GM12878 (cell line): Measurements from ENCODE around the gene HADH. TPM values are rescaled to one million over a fixed set of nuclear protein-coding genes. Genes with fewer than 3 reads are reported as not detected.

Experiments
- ATAC-seq: fragments of 200-7000 bp; cut with Tn5 transposase; 3 replicates; pipeline ENCODE4 v1.9.1; 2020; ENCODE audit warnings: mild to moderate bottlenecking, moderate library complexity
- BruUV-seq: library from RNA; stranded (reverse); fragments of 400-500 nt; replicated peaks from 2 replicates; lab custom pipeline; 2021; lab: Mats Ljungman, UMichigan
- CTCF ChIA-PET: fragments of 300-600 bp; sonication (Branson Sonifier 250); formaldehyde crosslinking; extraction: SDS; loops from one replicate; lab custom pipeline; 2021; ENCODE audit warnings: inconsistent platforms; lab: Yijun Ruan, JAX
- POLR2A ChIA-PET: fragments of 350-600 bp; formaldehyde crosslinking; extraction: SDS; loops from one replicate; lab custom pipeline; 2021; ENCODE audit warnings: inconsistent platforms; lab: Charles Lee
- RAD21 ChIA-PET: fragments of 300-600 bp; sonication (Branson Sonifier 250); formaldehyde crosslinking; loops from one replicate; lab custom pipeline; 2023; ENCODE audit warnings: antibody characterized with exemption; ENCODE audit not compliant: unreplicated experiment; lab: Charles Lee
- SMC1A ChIA-PET: fragments of 300-600 bp; sonication (Branson Sonifier 250); formaldehyde crosslinking; loops from one replicate; lab custom pipeline; 2023; ENCODE audit not compliant: unreplicated experiment, uncharacterized antibody; lab: Charles Lee
- DNase-seq: peaks from one replicate; pipeline ENCODE4 v3.0.0-alpha.2; 2011; ENCODE audit warnings: low read depth, low spot score
- FAIRE-seq: peaks from 3 replicates; lab custom pipeline; 2011; peaks lifted over from hg19 to GRCh38; lab: Jason Lieb, UNC
- H2AFZ ChIP-seq: 2 replicates; pipeline ENCODE4 v1.6.0; 2011; ENCODE audit warnings: low read depth, low read length, control low read depth; ENCODE audit not compliant: control insufficient read depth
- H3K27ac ChIP-seq: 2 replicates; pipeline ENCODE4 v1.5.1; 2011; ENCODE audit warnings: control low read depth; ENCODE audit not compliant: control insufficient read depth, insufficient read depth
- H3K27me3 ChIP-seq, 2 experiments: replicated peaks in 1 of 2; 2 replicates each; pipeline versions ENCODE4 v1.6.0 to v1.6.1; 2011; ENCODE audit warnings: low read length in 1 of 2; ENCODE audit not compliant: control insufficient read depth in 2 of 2, insufficient read depth in 2 of 2
- H3K36me3 ChIP-seq, 2 experiments: 2 replicates each; pipeline ENCODE4 v1.5.1; 2011; ENCODE audit warnings: low read length in 1 of 2; ENCODE audit not compliant: control insufficient read depth in 2 of 2, insufficient read depth in 2 of 2
- H3K4me1 ChIP-seq: 2 replicates; pipeline ENCODE4 v1.6.1; 2011; ENCODE audit warnings: mild to moderate bottlenecking, low read length, moderate library complexity, mixed read lengths; ENCODE audit not compliant: control insufficient read depth, insufficient read depth
- H3K4me2 ChIP-seq: 2 replicates; pipeline ENCODE4 v1.6.0; 2011; ENCODE audit warnings: control low read depth; ENCODE audit not compliant: control insufficient read depth, insufficient read depth
- H3K4me3 ChIP-seq: fragments of 200-600 bp; sonication (generic); 2 replicates; pipeline ENCODE4 v1.5.1; 2016
- H3K79me2 ChIP-seq: 2 replicates; pipeline ENCODE4 v1.6.0; 2011; ENCODE audit warnings: low read length; ENCODE audit not compliant: control insufficient read depth, insufficient read depth
- H3K9ac ChIP-seq: 2 replicates; pipeline ENCODE4 v1.8.0; 2011; ENCODE audit warnings: low read length, control low read depth, mixed read lengths; ENCODE audit not compliant: control insufficient read depth, insufficient read depth
- H3K9me3 ChIP-seq: replicated peaks from 3 replicates; pipeline ENCODE4 v1.5.1; 2011; ENCODE audit warnings: mild to moderate bottlenecking, low read length; ENCODE audit not compliant: control insufficient read depth, insufficient read depth
- H4K20me1 ChIP-seq: 2 replicates; pipeline ENCODE4 v1.6.0; 2011; ENCODE audit not compliant: control insufficient read depth, insufficient read depth
- EGR1 ChIP-seq, 2 experiments: IDR thresholded peaks; 1 replicate in 1 of 2; 2 replicates in 1 of 2; pipeline ENCODE4 v1.6.1; 2011 to 2012; ENCODE audit warnings: low read depth in 2 of 2, low read length in 2 of 2, borderline replicate concordance in 1 of 2, mild to moderate bottlenecking in 1 of 2, moderate library complexity in 1 of 2
- ESRRA ChIP-seq: IDR thresholded peaks from 2 replicates; pipeline ENCODE4 v1.6.1; 2012; ENCODE audit warnings: mild to moderate bottlenecking, low read length, improper control_type of control experiment
- NBN ChIP-seq: fragments of 450-650 bp; IDR thresholded peaks from 2 replicates; pipeline ENCODE4 v1.6.1; 2016
- NFYB ChIP-seq: IDR thresholded peaks from 2 replicates; pipeline ENCODE4 v1.6.1; 2011; ENCODE audit warnings: low read depth, mild to moderate bottlenecking, low read length, improper control_type of control experiment, moderate library complexity; ENCODE audit not compliant: insufficient read depth
- PAX8 ChIP-seq: fragments of 450-650 bp; IDR thresholded peaks from 2 replicates; pipeline ENCODE4 v1.6.1; 2017; ENCODE audit warnings: mild to moderate bottlenecking, moderate library complexity
- PBX3 ChIP-seq: IDR thresholded peaks from 2 replicates; pipeline ENCODE4 v1.6.1; 2011; ENCODE audit warnings: mild to moderate bottlenecking, low read depth, low read length, moderate library complexity; ENCODE audit not compliant: insufficient replicate concordance
- POLR2AphosphoS5 ChIP-seq: IDR thresholded peaks from 2 replicates; pipeline ENCODE4 v1.6.1; 2011; ENCODE audit warnings: mild to moderate bottlenecking, low read length, inconsistent platforms
- SMAD5 ChIP-seq: IDR thresholded peaks from 2 replicates; pipeline ENCODE4 v1.6.1; 2016; ENCODE audit warnings: antibody characterized with exemption, low read depth
- TBL1XR1 ChIP-seq: IDR thresholded peaks from 2 replicates; pipeline ENCODE4 v1.6.1; 2012; ENCODE audit warnings: low read depth, low read length, improper control_type of control experiment
- YBX1 ChIP-seq: fragments of 450-650 bp; IDR thresholded peaks from 2 replicates; pipeline ENCODE4 v1.6.1; 2016; ENCODE audit warnings: antibody characterized with exemption
- WGBS: methylation state at CpG from one replicate; pipeline ENCODE4 v1.1.6; 2016; ENCODE audit warnings: low lambda C conversion rate; ENCODE audit not compliant: insufficient replicate concordance, insufficient coverage; ENCODE audit errors: missing lambda C conversion rate; 5-methylcytosine and 5-hydroxymethylcytosine counted together
- in situ Hi-C: fragments of 300-500 bp; cut with MboI; formaldehyde crosslinking; loops from 9 replicates; pipeline ENCODE4 v1.14.3; 2018; ENCODE audit warnings: mixed read lengths
- intact Hi-C: fragments of 100-400 bp; cut with micrococcal nuclease; formaldehyde crosslinking; loops from one replicate; pipeline ENCODE4 v1.14.2; 2022; ENCODE audit not compliant: unreplicated experiment
- polyA plus RNA-seq, 11 experiments: library from polyadenylated mRNA; depleted of rRNA in 4 of 11; unstranded in 6 of 11; stranded (reverse) in 5 of 11; fragments of >200 nt; fragmentation: Nextera tagmentation in 4 of 11; fragmentation: Illumina TruSeq in 1 of 11; extraction: Ambion mirVana in 4 of 11; extraction: Trizol in 1 of 11; gene quantifications; 1 replicate in 1 of 11; 2 replicates in 10 of 11; pipeline versions ENCODE4 v1.2.1 to v1.2.3, GENCODE V29; 2011 to 2016; ENCODE audit warnings: inconsistent platforms in 2 of 11, missing spikeins in 2 of 11, low read depth in 1 of 11
- total RNA-seq, 4 experiments: library from RNA; depleted of rRNA in 3 of 4; stranded (reverse); fragments of >200 nt in 3 of 4; fragmentation: Illumina TruSeq in 1 of 4; extraction: Trizol in 1 of 4; gene quantifications; 2 replicates each; pipeline versions ENCODE4 v1.2.1 to v1.2.3, GENCODE V29; 2013 to 2021
- TF ChIP-seq, protein P1 (sequence below): fragments of 150-350 bp; IDR thresholded peaks from 2 replicates; pipeline ENCODE4 v1.6.1; 2016; ENCODE audit warnings: low read depth, low read length
- TF ChIP-seq, protein P2 (sequence below): fragments of 450-650 bp; IDR thresholded peaks from 2 replicates; pipeline ENCODE4 v1.6.1; 2016; ENCODE audit warnings: mild to moderate bottlenecking

Gene HADH
- total and polyA plus RNA-seq, 10 of the 15 experiments (the other 5 are each of a cell fraction or from before 2014, with no cell fraction given), result 20.3 to 97.9 (median 76.6) TPM

- RAD21 ChIA-PET, result interaction anchor here (1.4 to 2.5 kb wide), 3 partner anchors 29 to 513 kb away, joined by 4 to 13 read pairs (median 5); no protein-coding TSS in a partner anchor
- 75% methylated on average over 11 of the region's 11 CpGs for WGBS
These were observed 69.2 kb downstream of the HADH start for GRCh38 chr4:108058685-108059440.

More at GRCh38 chr4:108058685-108059440, 69.2 kb downstream of the HADH start:
- H3K9me3 ChIP-seq, result no peaks in the 10 kb centered on the region
- H3K9ac ChIP-seq, result no peak overlapping the region
- no peak for FAIRE-seq
- H3K27me3 ChIP-seq, result no peaks in the 10 kb centered on the region
- no peak for ATAC-seq
- H4K20me1 ChIP-seq, result no peaks in the 10 kb centered on the region
- H2AFZ ChIP-seq, result no peak overlapping the region
- no TSS peak for BruUV-seq
- no peaks in the 10 kb centered on the region for H3K4me1 ChIP-seq
- no peaks in the 10 kb centered on the region for H3K36me3 ChIP-seq
- TF ChIP-seq, protein P1, sequence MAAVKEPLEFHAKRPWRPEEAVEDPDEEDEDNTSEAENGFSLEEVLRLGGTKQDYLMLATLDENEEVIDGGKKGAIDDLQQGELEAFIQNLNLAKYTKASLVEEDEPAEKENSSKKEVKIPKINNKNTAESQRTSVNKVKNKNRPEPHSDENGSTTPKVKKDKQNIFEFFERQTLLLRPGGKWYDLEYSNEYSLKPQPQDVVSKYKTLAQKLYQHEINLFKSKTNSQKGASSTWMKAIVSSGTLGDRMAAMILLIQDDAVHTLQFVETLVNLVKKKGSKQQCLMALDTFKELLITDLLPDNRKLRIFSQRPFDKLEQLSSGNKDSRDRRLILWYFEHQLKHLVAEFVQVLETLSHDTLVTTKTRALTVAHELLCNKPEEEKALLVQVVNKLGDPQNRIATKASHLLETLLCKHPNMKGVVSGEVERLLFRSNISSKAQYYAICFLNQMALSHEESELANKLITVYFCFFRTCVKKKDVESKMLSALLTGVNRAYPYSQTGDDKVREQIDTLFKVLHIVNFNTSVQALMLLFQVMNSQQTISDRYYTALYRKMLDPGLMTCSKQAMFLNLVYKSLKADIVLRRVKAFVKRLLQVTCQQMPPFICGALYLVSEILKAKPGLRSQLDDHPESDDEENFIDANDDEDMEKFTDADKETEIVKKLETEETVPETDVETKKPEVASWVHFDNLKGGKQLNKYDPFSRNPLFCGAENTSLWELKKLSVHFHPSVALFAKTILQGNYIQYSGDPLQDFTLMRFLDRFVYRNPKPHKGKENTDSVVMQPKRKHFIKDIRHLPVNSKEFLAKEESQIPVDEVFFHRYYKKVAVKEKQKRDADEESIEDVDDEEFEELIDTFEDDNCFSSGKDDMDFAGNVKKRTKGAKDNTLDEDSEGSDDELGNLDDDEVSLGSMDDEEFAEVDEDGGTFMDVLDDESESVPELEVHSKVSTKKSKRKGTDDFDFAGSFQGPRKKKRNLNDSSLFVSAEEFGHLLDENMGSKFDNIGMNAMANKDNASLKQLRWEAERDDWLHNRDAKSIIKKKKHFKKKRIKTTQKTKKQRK, result no peak
- TF ChIP-seq SMAD5 (no peak), EGR1 (IDR thresholded peaks at IDR 0.05; ENCODE audit: borderline replicate concordance in 1 of 2, low read depth in 2 of 2, low read length in 2 of 2) (no peak), YBX1 (no peak), NBN (no peak), NFYB (no peak), ESRRA (no peak), PBX3 (no peak), PAX8 (no peak), TBL1XR1 (no peak), POLR2AphosphoS5 (no peak)
- TF ChIP-seq, protein P2, sequence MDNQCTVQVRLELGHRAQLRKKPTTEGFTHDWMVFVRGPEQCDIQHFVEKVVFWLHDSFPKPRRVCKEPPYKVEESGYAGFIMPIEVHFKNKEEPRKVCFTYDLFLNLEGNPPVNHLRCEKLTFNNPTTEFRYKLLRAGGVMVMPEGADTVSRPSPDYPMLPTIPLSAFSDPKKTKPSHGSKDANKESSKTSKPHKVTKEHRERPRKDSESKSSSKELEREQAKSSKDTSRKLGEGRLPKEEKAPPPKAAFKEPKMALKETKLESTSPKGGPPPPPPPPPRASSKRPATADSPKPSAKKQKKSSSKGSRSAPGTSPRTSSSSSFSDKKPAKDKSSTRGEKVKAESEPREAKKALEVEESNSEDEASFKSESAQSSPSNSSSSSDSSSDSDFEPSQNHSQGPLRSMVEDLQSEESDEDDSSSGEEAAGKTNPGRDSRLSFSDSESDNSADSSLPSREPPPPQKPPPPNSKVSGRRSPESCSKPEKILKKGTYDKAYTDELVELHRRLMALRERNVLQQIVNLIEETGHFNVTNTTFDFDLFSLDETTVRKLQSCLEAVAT, result no peak
- ChIA-PET SMC1A (interaction anchor here (1.2 to 2.1 kb wide), 5 partner anchors 9 to 513 kb away, joined by 3 to 13 read pairs (median 5); no protein-coding TSS in a partner anchor), CTCF (interaction anchor here (0.8 to 2.7 kb wide), 11 partner anchors 8 to 514 kb away, joined by 3 to 6 read pairs (median 4); no protein-coding TSS in a partner anchor), POLR2A (interaction anchor here (1.4 kb wide), 1 partner anchor 21 kb away, joined by 3 read pairs; no protein-coding TSS in a partner anchor)
- H3K4me2 ChIP-seq, result no peak overlapping the region
- in situ Hi-C loops (no loop called here), intact Hi-C loops (no loop called here)
- H3K4me3 ChIP-seq, result no peak overlapping the region
- no peaks in the 10 kb centered on the region for H3K79me2 ChIP-seq
- H3K27ac ChIP-seq, result no peak overlapping the region
- no peak for DNase-seq
